CD4-positive, alpha-beta T cell (primary cell): ENCODE data around the gene AP1S3. TPM values are rescaled to one million over a fixed set of nuclear protein-coding genes. Genes with fewer than 3 reads are reported as not detected.

Experiments used
- ATAC-seq: fragments of 200-7000 bp; cut with Tn5 transposase; one replicate; pipeline ENCODE4 v1.10.0; 2022; ENCODE audit warnings: mild to moderate bottlenecking; ENCODE audit not compliant: poor library complexity
- CTCF ChIA-PET: fragments of 350-600 bp; sonication (Branson Sonifier 250); formaldehyde crosslinking; loops from one replicate; lab custom pipeline; 2021; ENCODE audit warnings: antibody characterized with exemption, inconsistent platforms; lab: Charles Lee
- POLR2A ChIA-PET: fragments of 350-600 bp; sonication (Branson Sonifier 250); formaldehyde crosslinking; loops from one replicate; lab custom pipeline; 2021; ENCODE audit warnings: antibody characterized with exemption, inconsistent platforms; lab: Charles Lee
- DNase-seq, 14 experiments: peaks; one replicate each; pipeline ENCODE4 v3.0.0-alpha.2; 2013 to 2020; ENCODE audit warnings: mixed read lengths in 2 of 14
- H3K27ac ChIP-seq, 2 donors: one replicate each; pipeline versions ENCODE4 v1.5.1 to v1.7.0; 2013; ENCODE audit warnings: low read length in 2 of 2, low read depth in 1 of 2, mild to moderate bottlenecking in 1 of 2
- H3K27me3 ChIP-seq, 2 experiments: 1 replicate in 1 of 2; 2 replicates in 1 of 2; pipeline versions ENCODE4 v1.6.1 to v1.7.0; 2013; ENCODE audit warnings: low read length in 2 of 2, control low read depth in 1 of 2, mild to moderate bottlenecking in 1 of 2, moderate library complexity in 1 of 2; ENCODE audit not compliant: insufficient read depth in 2 of 2, control insufficient read depth in 1 of 2
- H3K36me3 ChIP-seq: one replicate; pipeline ENCODE4 v1.6.1; 2013; ENCODE audit warnings: low read length, control low read depth; ENCODE audit not compliant: insufficient read depth
- H3K4me1 ChIP-seq: one replicate; pipeline ENCODE4 v1.6.1; 2013; ENCODE audit warnings: low read length, control low read depth; ENCODE audit not compliant: insufficient read depth
- H3K4me3 ChIP-seq: one replicate; pipeline ENCODE4 v1.5.1; 2013; ENCODE audit warnings: mild to moderate bottlenecking, low read length, moderate library complexity
- H3K9me3 ChIP-seq, 2 experiments: 1 replicate in 1 of 2; 2 replicates in 1 of 2; pipeline versions ENCODE4 v1.6.1 to v1.7.0; 2013; ENCODE audit warnings: low read length in 2 of 2, mild to moderate bottlenecking in 2 of 2, control low read depth in 1 of 2, moderate library complexity in 1 of 2; ENCODE audit not compliant: control insufficient read depth in 1 of 2, insufficient read depth in 1 of 2
- H3K27ac Mint-ChIP-seq: one replicate; pipeline ENCODE4 v1.8.0; 2020; ENCODE audit warnings: mixed read lengths
- H3K27me3 Mint-ChIP-seq: one replicate; pipeline ENCODE4 v1.8.0; 2021; ENCODE audit warnings: mixed read lengths
- H3K36me3 Mint-ChIP-seq: one replicate; pipeline ENCODE4 v1.8.0; 2021; ENCODE audit warnings: low read depth, mixed read lengths
- H3K4me1 Mint-ChIP-seq: one replicate; pipeline ENCODE4 v1.8.0; 2021; ENCODE audit warnings: low read depth, mixed read lengths
- H3K4me3 Mint-ChIP-seq: one replicate; pipeline ENCODE4 v1.8.0; 2020; ENCODE audit warnings: mild to moderate bottlenecking, mixed read lengths
- H3K9me3 Mint-ChIP-seq: one replicate; pipeline ENCODE4 v1.8.0; 2020; ENCODE audit warnings: mixed read lengths
- CTCF ChIP-seq: fragments of 200-600 bp; IDR thresholded peaks from one replicate; pipeline ENCODE4 v1.8.0; 2022; ENCODE audit warnings: antibody characterized with exemption, mild to moderate bottlenecking
- intact Hi-C, 2 experiments: fragments of 100-400 bp; cut with DNase I in 1 of 2; cut with micrococcal nuclease in 1 of 2; formaldehyde crosslinking; loops; one replicate each; pipeline versions ENCODE4 v1.15.1 to v1.9.0; 2023 to 2025; cut with DNase I, micrococcal nuclease
- total RNA-seq, 174 experiments: library from RNA in 2 of 174; stranded (reverse) in 2 of 174; gene quantifications; one replicate each; pipeline ENCODE4 v1.2.3 and lab custom pipeline; 2021 to 2026

AP1S3 gene
- total RNA-seq, 2 experiments from 2014 or later, result 0.50 to 0.71 TPM

- Histone ChIP-seq H3K27ac (no peak overlapping the region), H3K4me3 (no peak overlapping the region), H3K36me3 (no peaks in the 10 kb centered on the region), H3K4me1 (no peaks in the 10 kb centered on the region), H3K27me3 (no peaks in the 10 kb centered on the region), H3K9me3 (no peaks in the 10 kb centered on the region)
- intact Hi-C loops, result no loop called here
- ATAC-seq (no peak), DNase-seq (no peak)
- Mint-ChIP-seq H3K9me3 (peaks cover 3% of the 10 kb centered on the region), H3K4me1 (no peaks in the 10 kb centered on the region), H3K36me3 (no peaks in the 10 kb centered on the region), H3K27ac (no peak overlapping the region), H3K4me3 (no peak overlapping the region), H3K27me3 (no peaks in the 10 kb centered on the region)
- ChIA-PET POLR2A (no interaction called here), CTCF (no interaction called here)
- no peak for TF ChIP-seq CTCF
Measured at GRCh38 chr2:223768179-223768578, 69.2 kb downstream of the AP1S3 start.

GRCh38 chr2:223767341-223767740 is 70.0 kb downstream of the AP1S3 start:
- Mint-ChIP-seq H3K4me1 (no peaks in the 10 kb centered on the region), H3K27ac (no peak overlapping the region), H3K36me3 (no peaks in the 10 kb centered on the region), H3K4me3 (no peak overlapping the region), H3K9me3 (peaks cover 3% of the 10 kb centered on the region), H3K27me3 (no peaks in the 10 kb centered on the region)
- intact Hi-C loops, result no loop called here
- no peaks in the 10 kb centered on the region for H3K27me3 ChIP-seq
- ChIA-PET CTCF (no interaction called here), POLR2A (no interaction called here)
- no peaks in the 10 kb centered on the region for H3K36me3 ChIP-seq
- no peak for TF ChIP-seq CTCF
- H3K4me1 ChIP-seq, result no peaks in the 10 kb centered on the region
- ATAC-seq (no peak), DNase-seq (no peak)
- H3K27ac ChIP-seq, result no peak overlapping the region
- H3K9me3 ChIP-seq, result no peaks in the 10 kb centered on the region
- H3K4me3 ChIP-seq, result no peak overlapping the region

DNA sequence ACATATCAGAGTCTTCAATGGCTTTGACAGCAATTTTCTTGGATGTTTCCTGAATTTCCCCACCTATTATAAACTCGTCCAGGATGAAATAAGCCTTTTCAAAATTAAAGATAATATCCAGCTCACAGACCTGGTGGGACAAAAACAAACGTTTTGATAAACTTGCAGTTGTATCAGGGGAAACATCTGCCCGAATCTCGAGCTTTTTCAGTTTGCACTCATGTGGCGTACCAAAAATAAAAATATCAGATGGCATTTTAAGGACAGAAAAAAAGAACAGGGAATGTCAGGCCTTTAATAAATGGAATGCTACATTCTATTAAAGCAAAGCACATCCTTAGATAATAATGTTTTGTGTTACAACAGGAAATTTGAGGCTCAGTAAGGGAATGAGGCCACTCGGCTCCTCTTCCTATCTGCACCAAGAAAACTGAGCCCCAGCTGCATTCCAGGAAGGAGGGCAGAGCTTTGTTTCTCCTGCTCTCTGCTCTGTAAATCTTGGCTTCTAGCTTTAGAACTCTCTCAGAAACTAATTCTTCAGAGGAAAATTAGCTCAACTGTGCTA is 72.1 kb downstream of the AP1S3 start:
- Histone ChIP-seq H3K27me3 (no peaks in the 10 kb centered on the region), H3K27ac (no peak overlapping the region), H3K36me3 (no peaks in the 10 kb centered on the region), H3K9me3 (no peaks in the 10 kb centered on the region), H3K4me1 (peaks cover 13% of the 10 kb centered on the region), H3K4me3 (no peak overlapping the region)
- no peaks in the 10 kb centered on the region for H3K27me3 Mint-ChIP-seq
- ATAC-seq (no peak), DNase-seq (no peak)
- H3K9me3 Mint-ChIP-seq, result peaks cover 3% of the 10 kb centered on the region
- no peaks in the 10 kb centered on the region for H3K36me3 Mint-ChIP-seq
- intact Hi-C loops, result no loop called here
- H3K27ac Mint-ChIP-seq, result no peak overlapping the region
- no peak for TF ChIP-seq CTCF
- H3K4me3 Mint-ChIP-seq, result no peak overlapping the region
- ChIA-PET CTCF (no interaction called here), POLR2A (no interaction called here)
- H3K4me1 Mint-ChIP-seq, result peaks cover 8% of the 10 kb centered on the region
